Kasumi-1 (cell line): ENCODE measurements around the gene SETX.

Experiments
- DNase-seq, 2 experiments: peaks; one replicate each; lab custom pipeline; 2025; lab: John Stamatoyannopoulos, UW

SETX gene

GRCh38 chr9:132357764-132358163 is 3.0 kb upstream of the SETX start:
- DNase-seq: no peak

- no peak for DNase-seq
These were observed 1.6 kb upstream of the SETX start for GRCh38 chr9:132356324-132356924.

GRCh38 chr9:132351404-132352045 is 3.3 kb downstream of the SETX start:
- DNase-seq: no peak

GRCh38 chr9:132350861-132351315 is 3.9 kb downstream of the SETX start:
- DNase-seq: peak; percentile 23 to 37

GRCh38 chr9:132348676-132349075 is 6.1 kb downstream of the SETX start:
- no peak for DNase-seq

- no peak for DNase-seq
These were observed 8.6 kb downstream of the SETX start for GRCh38 chr9:132346177-132346576.

- no peak for DNase-seq
These were observed 13.5 kb downstream of the SETX start for GRCh38 chr9:132341177-132341840.

- DNase-seq: no peak
These were observed 20.4 kb downstream of the SETX start for GRCh38 chr9:132334364-132334763.

- DNase-seq: no peak
These were observed 21.2 kb downstream of the SETX start for GRCh38 chr9:132333556-132333955.

GRCh38 chr9:132328580-132328979 is 26.2 kb downstream of the SETX start:
- no peak for DNase-seq

- no peak for DNase-seq
These were observed 27.2 kb downstream of the SETX start for GRCh38 chr9:132327537-132327936.

- DNase-seq: no peak
These were observed 30.4 kb downstream of the SETX start for GRCh38 chr9:132324425-132324824.

- DNase-seq: no peak
These were observed 35.2 kb downstream of the SETX start for GRCh38 chr9:132319421-132320110.

- DNase-seq: no peak
These were observed 41.9 kb downstream of the SETX start for GRCh38 chr9:132312873-132313272.

- no peak for DNase-seq
These were observed 42.4 kb downstream of the SETX start for GRCh38 chr9:132312426-132312825.

- DNase-seq: no peak
These were observed 42.8 kb downstream of the SETX start for GRCh38 chr9:132311978-132312377.

GRCh38 chr9:132309056-132309455 is 45.7 kb downstream of the SETX start:
- DNase-seq: no peak

- DNase-seq: no peak
These were observed 53.3 kb downstream of the SETX start for GRCh38 chr9:132301521-132301920.

GRCh38 chr9:132299221-132299620 is 55.6 kb downstream of the SETX start:
- no peak for DNase-seq

GRCh38 chr9:132295181-132295580 is 59.6 kb downstream of the SETX start:
- no peak for DNase-seq

GRCh38 chr9:132293145-132293721 is 61.6 kb downstream of the SETX start:
- DNase-seq: no peak

GRCh38 chr9:132288966-132289365 is 65.8 kb downstream of the SETX start:
- DNase-seq: no peak
